Activated T-helper 9 cell treated with anti-CD3 and anti-CD28 coated beads, Interleukin-2, amount 50 U/mL, for 16 hours (primary cell): ENCODE data around the gene NSF.
"Not testable (repeated sequence)": the region's sequence is repeated elsewhere in the genome, so short reads cannot be mapped to it uniquely, and the experiment has no call there.

ENCODE experiments used
- DNase-seq: peaks from one replicate; pipeline ENCODE4 v3.0.0-alpha.2; 2020; ENCODE audit warnings: low read depth

The NSF gene

DNA sequence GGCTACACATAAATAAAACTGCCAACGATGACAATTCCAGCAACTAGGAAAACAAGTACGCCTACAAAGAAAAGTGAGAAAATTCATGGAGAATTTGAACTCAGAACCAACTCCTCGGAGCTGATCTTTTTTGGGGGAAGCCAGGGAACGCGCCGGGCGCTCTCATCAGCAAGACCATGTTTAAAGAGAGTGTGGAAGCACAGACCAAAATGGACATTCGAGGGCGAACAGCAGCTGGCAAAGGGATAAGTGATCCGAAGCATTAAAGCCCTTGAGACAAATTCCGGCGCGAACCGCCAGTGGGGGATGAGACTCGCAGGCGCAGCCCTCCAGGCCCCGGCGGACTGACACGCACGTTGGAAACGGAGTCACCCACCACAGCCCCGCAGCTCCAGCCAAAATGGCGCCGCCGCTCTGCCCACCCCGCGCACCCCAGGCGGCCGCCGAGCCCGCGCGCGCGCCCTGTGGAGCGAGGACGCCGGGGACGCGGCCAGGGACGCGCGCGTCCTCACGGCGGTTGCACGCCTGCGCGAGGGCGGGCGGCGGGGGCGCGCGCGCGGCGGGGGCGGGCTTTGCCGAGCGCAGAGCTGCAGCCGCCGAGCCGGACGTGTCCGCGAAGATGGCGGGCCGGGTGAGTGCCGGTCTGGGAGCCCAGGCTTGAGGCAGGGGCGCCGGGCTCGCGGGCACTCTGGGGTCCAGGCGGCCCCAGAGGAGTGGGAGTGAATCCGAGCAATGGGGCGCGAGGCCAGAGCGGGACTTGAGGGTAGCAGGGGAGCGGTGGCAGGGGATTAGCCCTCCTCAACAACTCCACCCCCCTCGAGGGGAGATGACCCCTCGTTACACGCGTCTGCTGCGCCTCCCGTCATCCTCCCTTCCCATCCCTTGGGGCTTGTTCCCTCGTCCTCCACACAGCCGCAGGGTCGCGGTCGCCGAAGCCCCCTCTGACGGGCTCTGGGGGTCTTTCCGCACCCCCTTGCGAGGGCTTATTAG, at the start of gene NSF:
TSS of gene NSF (plus strand) at position 513 of the 990 bp plus-strand sequence. CDS start at position 620, 107 bp downstream.
- DNase-seq, result not testable (repeated sequence)

DNA sequence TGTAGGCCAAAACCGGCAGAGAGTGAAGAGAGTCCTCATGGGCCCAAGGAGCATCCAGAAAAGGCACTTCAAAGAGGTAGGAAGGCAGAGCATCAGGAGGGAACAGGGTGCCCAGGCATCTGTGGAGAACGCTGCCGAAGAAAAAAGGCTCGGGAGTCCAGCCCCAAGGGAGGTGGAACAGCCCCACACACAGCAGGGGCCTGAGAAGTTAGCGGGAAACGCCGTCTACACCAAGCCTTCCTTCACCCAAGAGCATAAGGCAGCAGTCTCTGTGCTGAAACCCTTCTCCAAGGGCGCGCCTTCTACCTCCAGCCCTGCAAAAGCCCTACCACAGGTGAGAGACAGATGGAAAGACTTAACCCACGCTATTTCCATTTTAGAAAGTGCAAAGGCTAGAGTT, 41.9 kb upstream of the NSF start:
- not testable (repeated sequence) for DNase-seq

DNA sequence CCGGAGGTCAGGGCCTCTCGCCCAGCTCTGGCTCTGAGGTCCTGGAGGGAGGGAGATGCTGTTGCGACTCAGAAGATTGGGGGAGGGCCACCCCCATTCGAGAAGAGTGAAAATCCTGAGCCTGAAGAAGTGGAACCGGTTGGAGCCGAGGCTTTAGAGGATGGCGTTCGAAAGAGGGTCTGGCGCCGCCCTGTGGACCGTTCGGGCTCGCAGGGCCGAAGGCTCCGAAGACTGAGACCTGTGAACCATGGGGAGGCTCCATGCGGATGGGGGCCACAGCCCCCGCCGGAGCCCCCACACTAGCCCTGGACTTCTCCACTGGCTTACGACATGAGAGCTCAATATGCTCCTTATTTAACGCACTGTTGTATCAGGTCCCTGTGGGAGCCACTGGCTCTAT, 31.3 kb upstream of the NSF start:
- not testable (repeated sequence) for DNase-seq

DNA sequence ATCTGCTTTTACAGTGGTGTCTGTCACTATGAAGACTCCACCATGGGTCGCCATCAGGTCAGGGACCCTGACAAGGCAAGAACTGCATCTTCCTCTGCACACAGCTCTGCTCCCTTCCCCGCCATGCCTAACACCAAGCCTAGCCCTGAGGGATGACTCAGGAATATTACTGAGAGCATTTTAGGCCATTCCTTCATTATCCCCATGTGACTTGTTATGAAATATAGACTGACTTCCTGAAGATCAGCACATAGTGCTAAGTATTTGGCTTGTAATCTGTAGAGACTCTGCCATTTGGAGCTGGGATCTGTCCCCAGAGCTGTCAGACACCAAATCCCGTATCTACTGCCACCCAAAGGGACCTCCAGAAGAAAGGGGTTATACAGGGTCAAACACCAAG, 30.4 kb upstream of the NSF start:
- DNase-seq, result not testable (repeated sequence)

DNA sequence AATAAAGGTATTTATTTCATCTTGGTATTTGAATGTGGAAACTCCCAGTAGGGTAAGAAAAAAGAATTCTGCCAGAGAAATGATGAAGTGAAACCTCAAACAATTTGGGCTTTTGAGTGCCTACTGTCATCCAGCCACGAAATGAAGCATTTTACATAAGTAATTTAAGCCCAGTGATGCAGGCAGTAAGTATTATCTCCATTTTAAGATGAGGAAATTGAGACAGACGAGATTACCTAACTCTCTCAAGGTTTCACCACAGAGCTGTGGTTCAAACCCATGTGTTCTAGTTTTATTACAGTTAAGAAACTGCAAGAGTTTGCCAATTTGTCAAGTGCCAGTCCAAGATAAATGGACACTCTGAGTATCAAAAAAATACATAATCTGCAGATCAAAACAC, 24.2 kb upstream of the NSF start:
- DNase-seq, result not testable (repeated sequence)

DNA sequence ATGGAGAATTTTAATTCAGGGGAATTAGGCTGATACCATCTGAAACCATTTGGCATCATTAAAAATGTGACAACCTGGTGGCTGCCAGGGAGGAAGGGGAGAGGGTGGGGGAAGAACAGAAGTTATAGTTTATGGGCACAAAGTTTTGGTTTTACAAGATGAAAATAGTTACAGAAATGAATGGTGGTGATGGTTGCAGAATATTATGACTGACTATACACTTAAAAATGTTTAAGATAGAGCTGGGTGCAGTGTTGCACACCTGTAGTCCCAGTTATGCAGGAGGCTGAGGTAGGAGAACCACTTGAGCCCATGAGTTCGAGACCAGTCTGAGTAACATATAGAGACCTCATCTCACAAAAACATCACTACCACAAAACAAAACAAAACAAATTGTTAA, 23.5 kb upstream of the NSF start:
- DNase-seq, result not testable (repeated sequence)

DNA sequence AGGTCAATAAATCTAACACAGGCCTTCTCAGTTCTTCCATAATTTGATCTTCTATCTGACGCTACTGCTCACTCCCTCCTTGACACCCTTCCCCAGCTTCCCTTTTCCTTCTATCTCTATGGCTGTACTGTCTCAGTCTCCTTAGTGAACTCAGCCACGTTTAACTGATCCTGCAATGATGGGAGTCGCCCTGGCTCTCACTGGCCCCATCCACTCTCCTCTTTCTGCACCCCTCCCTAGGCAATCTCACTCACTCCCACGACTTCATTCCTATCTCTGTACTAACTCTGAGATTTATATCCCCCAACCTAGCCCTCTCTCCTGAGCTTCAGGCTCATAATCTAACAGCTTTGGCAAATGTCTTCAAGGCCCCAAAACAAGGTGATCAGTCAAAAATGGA, 18.7 kb upstream of the NSF start:
- not testable (repeated sequence) for DNase-seq

DNA sequence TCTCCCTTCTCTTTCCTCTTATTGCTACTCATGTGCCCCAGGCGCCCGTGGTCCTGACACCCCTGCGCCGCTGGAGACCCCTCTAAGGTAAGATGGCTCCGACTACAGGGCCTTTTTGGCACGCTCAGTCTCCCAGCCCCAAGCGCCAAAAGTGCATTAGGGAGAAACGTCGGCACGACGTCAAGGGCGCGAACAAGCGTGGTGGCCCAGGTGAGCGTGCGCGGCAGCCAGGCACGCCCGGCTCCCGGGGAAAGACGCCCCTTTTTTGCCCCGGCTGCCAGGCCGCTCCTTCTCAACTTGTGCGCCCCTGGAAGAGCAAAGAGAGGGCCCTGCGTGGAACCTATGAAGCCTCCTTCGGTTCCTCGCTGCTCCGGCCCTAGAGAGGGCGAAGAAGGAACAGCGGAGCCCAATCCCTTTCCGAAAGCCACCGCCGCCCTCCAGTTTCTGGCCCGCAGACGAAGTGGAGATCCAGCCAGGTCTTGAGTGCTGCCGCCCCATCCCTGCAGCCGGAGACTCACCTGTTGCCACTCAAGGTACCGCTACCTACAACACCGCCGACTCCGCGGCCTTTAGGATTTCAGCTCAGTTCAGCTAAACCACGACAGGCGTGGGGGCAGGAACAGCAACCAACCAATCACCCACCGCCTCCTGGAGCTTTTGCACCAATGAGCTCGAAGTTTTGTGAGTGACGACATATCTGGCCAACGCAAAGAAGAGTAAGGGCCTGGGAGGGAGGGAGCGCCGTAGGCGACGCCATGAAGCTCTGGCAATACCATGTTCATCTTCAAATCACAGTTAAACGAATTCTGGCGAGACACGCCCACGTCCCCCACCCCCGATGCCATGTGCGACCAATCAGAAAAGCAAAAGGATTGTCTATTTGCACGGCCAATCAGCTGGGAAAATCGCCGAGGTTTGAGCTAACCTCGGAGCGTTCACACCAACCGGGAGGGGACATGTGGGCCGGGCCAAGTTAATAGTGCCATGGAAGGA, 11.1 kb upstream of the NSF start, which contains the start of gene ARL17A:
TSS of gene ARL17A (minus strand) at position 609 of the 993 bp plus-strand sequence. CDS start 3,369 bp downstream, outside the sequence.
- DNase-seq, result peak; percentile 46

DNA sequence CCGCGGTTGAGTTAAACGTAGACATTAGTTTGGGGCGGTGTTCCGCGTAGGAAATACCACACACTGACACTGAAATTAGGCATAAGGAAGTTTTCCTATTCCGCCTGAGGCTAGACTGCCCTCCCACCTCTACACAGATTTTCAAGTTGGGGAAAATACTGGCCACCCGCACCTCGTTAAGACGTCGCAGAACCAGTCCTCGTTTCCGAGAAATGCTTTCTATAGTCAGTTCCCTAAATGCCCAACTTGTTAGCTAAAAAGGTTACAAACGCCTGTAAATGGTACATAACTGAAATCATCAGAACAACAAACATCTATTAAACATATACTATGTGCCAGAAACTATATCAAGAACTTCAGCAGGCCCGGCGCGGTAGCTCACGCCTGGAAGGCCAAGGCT, 10.4 kb upstream of the NSF start:
- DNase-seq, result not testable (repeated sequence)

DNA sequence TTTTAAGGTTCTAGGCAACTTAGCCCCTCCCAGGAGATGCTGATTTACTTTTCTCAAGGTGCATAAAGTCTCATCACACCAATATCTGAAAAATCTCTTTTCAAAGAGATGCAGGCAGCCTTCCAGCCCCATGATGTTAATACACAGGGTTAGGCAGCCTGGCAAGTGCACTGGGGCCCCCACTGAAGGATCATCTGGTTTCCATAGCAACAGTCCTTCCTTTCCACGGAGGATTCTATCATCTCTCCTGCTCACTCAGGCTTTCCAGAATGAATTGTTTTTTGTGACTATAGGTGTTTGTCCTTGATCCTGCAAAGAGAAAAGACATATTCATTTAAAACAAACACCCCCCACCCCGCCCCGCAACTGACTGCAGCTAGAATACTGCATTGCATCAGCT, 5.0 kb upstream of the NSF start:
- DNase-seq, result not testable (repeated sequence)

DNA sequence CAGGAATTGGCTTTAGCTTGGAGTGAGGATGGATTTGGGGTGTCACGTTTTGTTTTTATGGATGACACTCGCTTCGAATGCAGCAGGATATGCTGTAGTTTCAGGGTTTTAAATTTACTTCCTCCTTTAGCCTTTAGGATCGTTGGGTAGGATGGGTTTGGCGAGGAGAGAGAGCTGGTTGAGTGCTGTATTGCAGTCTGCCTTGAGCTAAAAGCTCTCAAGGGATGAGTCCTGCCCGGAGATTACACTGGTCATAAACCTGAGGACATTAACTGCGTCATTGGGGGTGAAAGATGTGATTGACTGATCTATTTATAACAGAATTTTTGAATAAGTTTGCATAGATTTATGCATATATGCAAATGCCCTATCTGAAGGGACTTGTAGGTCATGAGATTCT, 863 bp downstream of the NSF start:
- DNase-seq, result not testable (repeated sequence)

DNA sequence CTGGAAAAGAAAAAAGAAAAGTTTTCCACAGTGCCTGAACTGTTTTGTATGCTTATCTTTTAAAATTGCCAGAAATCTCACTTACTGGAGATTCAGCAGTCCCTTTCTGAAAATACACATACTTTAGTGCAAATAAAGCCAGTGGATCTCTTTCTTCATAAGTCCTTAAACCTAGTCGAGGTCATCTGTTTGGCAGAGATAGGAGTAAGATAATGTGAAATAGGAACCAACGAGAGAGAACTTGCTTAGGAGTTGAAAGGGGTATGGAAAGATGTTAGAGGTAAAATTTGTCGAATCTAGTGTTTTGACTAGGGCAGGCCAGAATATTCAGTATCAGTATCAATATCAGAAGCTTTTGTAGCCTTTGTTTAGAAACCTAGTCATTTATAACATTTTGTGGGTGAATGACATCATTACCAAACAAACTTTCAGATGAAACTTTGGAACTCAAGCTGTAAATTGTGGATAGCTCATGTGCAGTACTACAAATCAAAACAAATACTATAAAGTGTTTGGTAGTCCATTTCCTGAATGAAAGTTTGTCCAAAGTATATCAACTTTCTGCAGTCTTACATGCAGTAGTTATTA, 8.0 kb downstream of the NSF start:
- DNase-seq, result not testable (repeated sequence)

DNA sequence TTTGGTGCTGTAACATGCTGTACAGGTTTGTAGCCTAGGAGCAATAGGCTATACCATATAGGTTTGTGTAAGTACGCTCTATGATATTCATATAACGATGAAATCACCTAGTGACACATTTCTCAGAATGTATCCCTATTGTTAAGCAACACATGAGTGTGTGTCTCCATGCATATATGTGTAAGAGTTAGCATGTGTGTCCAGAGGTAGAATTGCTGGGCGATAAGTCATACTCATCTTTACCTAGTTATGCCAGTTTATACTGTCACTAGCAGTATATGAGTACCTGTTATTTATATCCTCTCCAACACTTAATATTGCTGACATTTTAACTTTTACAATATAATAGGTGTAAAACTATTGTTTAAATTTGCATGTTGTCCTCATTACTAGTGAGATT, 10.3 kb downstream of the NSF start:
- not testable (repeated sequence) for DNase-seq

DNA sequence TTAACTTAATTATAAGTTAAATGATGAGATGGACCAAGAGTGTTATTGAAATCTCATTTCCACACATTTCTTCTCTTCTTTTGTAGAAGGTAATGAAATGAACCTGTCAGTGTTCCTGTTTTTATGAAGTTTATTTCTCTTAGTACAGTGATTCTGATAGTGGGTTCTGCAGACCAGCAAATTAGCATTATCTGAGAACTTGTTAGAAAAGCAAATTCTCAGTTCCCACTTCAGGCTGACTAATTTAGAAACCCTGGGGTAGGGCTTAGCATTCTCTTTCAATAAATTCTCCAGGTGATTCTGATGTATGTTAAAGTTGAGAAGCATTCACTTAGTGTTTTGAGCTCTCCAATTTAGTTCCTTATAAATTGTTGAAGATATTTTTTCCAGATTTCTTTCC, 12.7 kb downstream of the NSF start:
- not testable (repeated sequence) for DNase-seq

DNA sequence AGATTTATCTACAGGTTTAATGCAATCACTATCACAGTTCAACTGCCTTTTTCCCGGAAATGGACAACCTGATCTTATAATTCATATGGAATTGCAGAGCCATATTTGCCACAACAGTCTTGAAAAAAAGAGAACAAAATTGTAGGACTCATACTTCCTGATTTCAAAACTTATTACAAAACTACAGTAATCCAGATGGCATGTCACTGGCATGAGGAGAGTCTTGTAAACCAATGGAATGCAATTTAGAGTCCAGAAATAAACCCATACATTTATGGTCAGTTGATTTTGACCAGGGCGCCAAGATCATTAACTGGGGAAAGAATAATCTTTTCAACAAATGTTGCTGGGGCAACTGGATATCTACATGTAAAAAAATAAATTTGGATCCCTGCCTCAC, 20.8 kb downstream of the NSF start:
- DNase-seq, result not testable (repeated sequence)

DNA sequence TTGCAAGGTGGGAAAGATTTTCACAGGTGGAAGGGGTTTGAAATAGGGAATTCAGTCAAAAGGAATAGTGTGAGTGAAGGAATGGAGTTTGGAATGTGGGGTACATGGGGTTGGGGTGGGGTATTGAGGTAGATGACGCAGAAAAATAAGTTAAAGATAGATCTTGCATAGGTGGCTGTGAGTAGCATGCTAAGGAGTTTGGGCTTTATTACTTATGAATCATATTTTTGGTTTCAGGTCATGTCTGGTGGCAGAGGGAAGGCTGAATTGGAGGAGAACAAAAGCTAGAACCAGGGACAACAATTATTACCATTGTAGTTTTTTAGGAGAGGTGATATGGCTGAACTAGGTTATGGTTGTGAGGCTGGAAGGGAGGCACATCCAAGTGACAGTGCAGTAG, 23.4 kb downstream of the NSF start:
- not testable (repeated sequence) for DNase-seq

DNA sequence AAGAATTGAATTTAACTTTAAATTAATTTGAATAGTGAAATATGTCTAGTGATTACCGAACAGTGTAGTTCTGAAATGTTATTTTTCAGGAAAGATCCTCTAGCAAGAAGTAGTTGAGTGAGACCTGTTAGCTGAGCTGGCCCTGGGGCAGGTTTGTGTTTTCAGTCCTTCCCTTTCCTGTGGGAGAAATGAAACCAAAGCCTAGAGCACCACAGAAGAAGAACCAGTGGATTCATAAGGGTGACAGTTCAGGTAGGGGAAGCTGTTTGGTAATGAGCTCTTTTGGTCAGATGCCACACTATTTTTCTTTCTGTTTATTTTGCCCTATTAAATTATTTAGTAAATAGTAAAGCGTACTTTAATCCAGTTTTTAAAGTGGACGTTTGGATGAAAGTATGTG, 26.7 kb downstream of the NSF start:
- DNase-seq, result not testable (repeated sequence)

DNA sequence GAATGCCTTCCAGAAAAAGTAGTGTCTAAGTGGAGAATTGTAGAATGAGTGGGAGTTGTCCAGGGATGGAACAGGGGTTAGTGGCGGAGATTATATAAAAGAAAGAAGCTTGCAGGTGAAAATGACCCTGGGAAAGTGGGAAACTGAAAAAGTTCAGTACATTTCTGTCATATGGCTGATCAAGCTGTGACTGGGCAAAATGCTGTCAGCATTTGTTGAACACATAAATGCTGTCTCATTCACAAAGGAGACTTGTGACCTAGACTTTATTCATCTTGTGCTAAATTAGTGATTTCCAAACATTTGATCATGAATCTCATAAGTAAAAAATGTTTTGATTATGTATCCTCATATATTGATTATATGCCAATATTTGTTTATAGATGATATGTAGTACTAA, 28.5 kb downstream of the NSF start:
- DNase-seq, result not testable (repeated sequence)

DNA sequence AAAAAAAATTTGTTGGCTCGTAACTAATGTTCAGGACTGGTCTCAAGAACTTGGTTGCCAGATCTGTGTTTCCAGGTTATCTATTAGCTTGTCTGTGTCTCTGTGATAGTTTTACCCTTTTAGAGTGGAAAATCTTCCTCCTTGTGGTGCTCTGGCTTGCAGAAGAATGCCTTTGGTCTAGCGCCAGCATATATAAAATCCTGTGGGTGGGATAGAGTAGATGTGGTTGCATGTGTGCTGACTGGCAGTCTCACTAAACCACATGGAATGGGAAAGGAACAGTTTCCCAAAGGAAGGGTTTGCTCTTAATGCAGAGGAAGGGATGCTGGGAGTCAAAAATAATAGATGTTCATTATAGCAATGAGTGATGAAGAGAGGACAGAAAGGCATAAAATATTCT, 33.3 kb downstream of the NSF start:
- not testable (repeated sequence) for DNase-seq

DNA sequence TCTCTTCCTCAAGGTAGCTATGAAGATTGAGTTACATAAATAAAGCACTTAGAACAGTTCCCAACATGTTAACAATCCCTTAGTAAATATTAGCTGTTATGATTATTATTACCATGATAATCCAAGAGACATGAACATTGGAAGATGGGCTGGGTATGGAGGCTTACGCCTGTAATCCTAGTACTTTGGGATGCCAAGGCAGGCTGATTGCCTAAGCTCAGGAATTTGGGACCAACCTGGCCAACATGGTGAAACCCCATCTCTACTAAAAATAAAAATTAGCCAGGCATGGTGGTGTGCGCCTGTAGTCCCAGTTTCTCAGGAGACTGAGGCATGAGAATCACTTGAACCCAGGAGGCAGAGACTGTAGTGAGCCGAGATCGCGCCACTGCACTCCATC, 34.3 kb downstream of the NSF start:
- DNase-seq, result not testable (repeated sequence)

DNA sequence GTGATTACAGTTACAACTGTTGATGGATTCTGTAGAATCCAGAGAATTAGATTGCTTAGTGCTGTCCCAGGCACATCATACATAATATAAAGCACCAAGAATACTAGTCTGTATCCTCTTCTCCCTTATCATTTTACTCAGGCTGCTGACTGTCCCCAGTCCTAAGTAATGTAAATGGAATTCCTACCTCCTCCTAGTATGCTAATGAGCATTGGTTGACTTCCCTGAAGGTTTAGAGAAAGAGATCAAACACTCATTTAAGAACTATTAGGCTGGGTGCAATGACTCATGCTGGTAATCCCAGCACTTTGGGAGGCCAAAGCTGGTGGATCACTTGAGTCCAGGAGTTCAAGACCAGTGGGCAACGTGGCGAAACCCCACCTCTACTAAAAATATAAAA, 37.0 kb downstream of the NSF start:
- not testable (repeated sequence) for DNase-seq
